ENCODE results near the gene SCNM1.
"Not testable (repeated sequence)": the region's sequence is repeated elsewhere in the genome, so short reads cannot be mapped to it uniquely, and the experiment has no call there.

The SCNM1 gene

GRCh38 chr1:151193304-151193703 lies 27.4 kb downstream of the SCNM1 start:
- no peak for DNase-seq (ENCODE audit: low spot score)

GRCh38 chr1:151193856-151194255 lies 27.9 kb downstream of the SCNM1 start:
- no peak for DNase-seq (ENCODE audit: low spot score)

GRCh38 chr1:151194894-151195594 lies 29.1 kb downstream of the SCNM1 start:
- DNase-seq (ENCODE audit: low spot score) = not testable (repeated sequence)

- DNase-seq (ENCODE audit: low spot score) = no peak
Observed at GRCh38 chr1:151196292-151196800, 30.4 kb downstream of the SCNM1 start.

- no peak for DNase-seq (ENCODE audit: low spot score)
Observed at GRCh38 chr1:151197863-151198253, 31.9 kb downstream of the SCNM1 start.

GRCh38 chr1:151198254-151199127 lies 32.5 kb downstream of the SCNM1 start, which contains the start of gene PIP5K1A:
Gene PIP5K1A, plus strand, starts transcription at chr1:151198552. Its CDS starts 445 bp downstream, at chr1:151198997.
- DNase-seq (ENCODE audit: low spot score) = peak; percentile 97

GRCh38 chr1:151199873-151200581 lies 34.1 kb downstream of the SCNM1 start:
- peak; percentile 57 for DNase-seq (ENCODE audit: low spot score)

- not testable (repeated sequence) for DNase-seq (ENCODE audit: low spot score)
Observed at GRCh38 chr1:151205381-151205965, 39.5 kb downstream of the SCNM1 start.

GRCh38 chr1:151210830-151211229 lies 44.9 kb downstream of the SCNM1 start:
- no peak for DNase-seq (ENCODE audit: low spot score)

- no peak for DNase-seq (ENCODE audit: low spot score)
Observed at GRCh38 chr1:151211972-151212705, 46.2 kb downstream of the SCNM1 start.

GRCh38 chr1:151213560-151213959 lies 47.6 kb downstream of the SCNM1 start:
- no peak for DNase-seq (ENCODE audit: low spot score)

All from left forelimb (tissue), 1 donor.